Activated naive CD4-positive, alpha-beta T cell (primary cell): ENCODE results near the gene VANGL2.
"Not testable (repeated sequence)": the region's sequence is repeated elsewhere in the genome, so short reads cannot be mapped to it uniquely, and the experiment has no call there.

Experiments
- DNase-seq, 4 experiments: peaks; one replicate each; lab custom pipeline; 2025; lab: John Stamatoyannopoulos, UW

VANGL2 gene

DNA sequence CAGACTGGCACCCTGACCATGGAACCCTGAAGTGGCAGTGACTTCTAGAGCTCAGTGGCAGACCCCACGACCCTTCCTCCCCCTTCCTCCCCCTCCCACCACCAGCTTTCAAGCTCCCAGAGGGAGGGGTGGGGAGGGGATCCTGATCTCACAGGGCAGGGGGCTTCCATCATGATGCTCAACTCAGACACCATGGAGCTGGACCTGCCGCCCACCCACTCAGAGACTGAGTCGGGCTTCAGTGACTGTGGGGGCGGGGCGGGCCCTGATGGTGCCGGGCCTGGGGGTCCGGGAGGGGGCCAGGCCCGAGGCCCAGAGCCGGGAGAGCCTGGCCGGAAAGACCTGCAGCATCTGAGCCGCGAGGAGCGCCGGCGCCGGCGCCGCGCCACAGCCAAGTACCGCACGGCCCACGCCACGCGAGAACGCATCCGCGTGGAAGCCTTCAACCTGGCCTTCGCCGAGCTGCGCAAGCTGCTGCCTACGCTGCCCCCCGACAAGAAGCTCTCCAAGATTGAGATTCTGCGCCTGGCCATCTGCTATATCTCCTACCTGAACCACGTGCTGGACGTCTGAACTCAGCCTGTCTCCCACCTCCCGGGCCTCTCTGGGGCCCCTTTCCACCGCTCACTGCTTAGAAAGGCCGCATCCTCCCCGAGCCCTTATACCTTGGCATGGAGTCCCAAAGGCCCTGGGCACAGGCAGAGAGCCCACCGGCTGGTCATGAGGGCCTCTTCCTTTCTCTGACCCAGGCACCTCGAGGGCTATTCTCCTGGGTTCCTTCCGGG, 29.6 kb upstream of the VANGL2 start:
- no peak for DNase-seq

DNA sequence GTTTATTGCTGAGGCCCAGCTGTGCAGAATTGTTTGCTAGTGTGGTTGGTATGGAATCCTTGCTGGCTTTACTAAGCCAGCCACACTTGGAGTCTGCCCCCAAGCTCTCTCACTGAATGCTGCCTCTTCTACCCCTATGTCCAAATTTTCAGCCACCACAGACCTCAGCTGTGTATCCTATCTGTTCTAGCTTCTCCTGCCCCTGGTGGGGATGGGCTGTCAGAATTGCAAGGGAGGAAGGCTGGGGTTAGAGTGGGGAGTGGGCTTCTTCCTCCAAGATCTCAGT, 29.1 kb upstream of the VANGL2 start:
- no peak for DNase-seq

DNA sequence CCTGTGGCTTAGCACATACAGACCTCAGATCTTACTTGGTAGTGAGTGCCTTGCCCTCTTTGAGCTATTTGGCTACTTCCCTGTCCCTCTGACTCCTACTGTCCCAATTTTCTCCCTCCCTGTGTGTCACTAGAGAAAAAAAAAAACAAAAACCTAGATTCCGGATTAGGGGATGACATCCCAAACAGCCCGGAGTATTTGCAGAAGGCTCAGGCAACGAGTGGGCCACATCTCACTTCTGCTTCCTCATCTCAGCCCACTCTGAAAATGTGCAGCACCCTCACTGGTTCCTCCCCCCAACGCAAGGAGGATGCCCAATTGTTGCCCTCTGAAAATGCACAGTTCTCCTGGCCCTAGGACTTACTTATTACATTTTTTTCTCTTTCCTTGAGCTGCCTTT, 28.6 kb upstream of the VANGL2 start:
- no peak for DNase-seq

DNA sequence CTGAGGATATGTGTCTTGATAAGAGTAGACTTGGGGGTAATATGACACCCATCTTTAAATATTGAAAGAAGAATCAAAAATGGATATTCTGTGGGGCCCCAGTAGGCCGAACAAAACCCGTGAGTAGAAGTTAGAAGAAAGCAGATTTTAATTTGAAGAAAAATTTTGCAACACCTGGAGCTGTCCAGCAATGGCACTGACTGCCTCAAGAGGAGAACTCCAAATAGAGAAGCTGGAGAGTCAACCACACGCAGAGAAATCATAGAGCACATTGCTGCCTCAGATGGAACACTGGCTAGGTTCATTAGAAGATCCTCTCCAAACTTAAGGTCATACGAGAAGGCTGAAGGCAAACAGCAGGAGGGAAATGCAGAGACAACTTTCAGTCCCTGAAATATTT, 26.7 kb upstream of the VANGL2 start:
- DNase-seq: no peak

DNA sequence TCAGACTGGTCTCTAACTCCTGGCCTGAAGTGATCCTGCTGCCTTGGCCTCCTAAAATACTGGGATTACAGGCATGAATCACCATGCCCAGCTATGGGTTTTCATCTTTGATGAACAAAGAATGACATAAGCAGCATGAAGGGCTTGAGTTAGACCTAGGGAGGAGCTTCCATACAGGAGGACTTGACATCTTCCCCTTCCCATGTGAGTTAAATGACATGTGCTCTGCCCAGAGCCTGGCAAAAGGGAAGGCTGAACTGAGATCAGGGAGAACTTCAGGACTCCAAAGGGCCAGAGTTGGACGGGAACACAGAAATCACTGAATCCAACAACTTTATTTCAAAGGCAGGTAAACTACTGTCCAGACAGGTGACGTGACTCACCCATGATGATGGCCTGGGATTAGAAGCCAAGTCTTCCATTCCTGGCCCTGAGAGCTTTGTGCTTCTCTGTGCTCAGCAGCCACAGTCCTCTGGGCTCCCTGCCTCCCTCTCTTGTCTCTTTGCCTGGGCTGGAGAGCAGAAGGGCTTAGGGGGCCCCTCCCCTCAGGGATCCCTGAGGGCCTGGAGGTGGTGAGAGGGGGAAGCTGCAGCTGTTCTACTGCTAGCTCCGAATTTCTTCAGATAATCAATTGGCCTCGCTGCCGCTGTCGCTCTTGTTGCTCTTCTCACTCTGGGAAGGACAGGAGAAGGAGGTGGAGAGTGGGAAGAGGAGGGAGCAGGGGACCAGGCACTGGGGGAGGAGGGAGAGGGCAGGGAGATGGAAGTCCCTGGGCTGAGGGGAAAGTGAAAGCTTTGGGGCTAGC, 25.9 kb upstream of the VANGL2 start:
- DNase-seq: no peak

DNA sequence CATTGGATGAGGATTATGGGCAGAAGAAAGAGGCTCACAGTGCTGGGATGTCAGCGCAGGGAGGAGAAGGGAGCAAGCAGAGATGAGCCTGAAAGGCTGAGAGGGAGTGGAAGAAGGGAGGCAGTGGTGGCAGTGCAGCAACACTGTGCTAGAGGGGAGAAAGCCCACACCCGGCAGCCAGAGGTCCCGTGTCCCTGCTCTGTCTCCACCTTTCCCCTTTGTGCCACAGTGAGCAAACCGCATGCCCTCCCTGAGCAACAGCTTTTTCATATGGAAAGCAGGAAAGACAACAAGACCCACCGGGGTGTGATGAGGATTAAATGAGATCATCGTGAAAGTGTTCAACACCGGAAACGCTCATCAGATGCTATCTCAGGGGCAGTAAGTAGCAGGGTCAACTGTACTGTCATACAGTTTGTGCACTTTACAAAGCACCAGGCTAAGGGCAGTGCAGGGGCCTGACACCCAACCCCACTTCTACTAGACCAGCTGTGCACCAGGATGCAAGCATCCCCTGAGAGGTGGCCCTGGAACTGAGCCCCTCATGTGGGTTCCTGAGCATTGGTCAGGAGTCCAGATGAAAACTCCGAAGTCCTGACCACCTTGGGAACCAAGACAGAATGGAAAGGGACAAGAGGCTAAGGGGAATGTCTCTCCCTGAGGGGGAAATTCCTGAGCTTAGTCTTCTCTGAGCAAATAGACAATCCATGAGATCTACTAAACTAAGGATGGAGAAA, 24.4 kb upstream of the VANGL2 start:
- no peak for DNase-seq

DNA sequence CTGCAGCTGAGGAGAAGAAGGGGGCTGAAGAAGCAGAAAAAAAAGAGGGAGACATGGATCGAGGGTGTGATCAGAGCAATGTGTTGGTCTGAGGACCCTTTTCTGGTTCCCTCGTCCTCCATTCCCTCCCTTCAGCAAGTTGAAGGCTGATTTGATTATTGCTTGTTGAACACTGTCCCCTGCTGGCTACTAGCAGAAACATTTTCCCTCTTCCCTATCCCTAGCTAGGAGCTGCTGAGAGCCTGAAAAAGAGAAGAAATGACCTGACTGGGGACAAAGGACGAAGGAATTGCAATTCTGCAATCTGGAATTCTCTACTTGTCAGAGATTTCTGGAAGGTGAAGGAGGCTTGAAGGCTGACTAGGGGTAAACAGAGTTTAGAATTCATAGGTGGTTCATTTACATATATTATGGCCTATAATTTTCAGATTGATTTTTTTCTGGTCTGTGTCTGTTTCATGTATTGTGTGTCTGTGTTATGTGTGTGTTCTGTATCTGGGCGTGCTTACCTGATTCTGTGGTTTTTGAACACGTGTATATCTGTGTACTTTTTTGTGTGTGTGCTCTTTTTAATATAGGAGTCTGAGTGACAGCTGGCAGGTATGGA, 23.7 kb upstream of the VANGL2 start:
- no peak for DNase-seq

DNA sequence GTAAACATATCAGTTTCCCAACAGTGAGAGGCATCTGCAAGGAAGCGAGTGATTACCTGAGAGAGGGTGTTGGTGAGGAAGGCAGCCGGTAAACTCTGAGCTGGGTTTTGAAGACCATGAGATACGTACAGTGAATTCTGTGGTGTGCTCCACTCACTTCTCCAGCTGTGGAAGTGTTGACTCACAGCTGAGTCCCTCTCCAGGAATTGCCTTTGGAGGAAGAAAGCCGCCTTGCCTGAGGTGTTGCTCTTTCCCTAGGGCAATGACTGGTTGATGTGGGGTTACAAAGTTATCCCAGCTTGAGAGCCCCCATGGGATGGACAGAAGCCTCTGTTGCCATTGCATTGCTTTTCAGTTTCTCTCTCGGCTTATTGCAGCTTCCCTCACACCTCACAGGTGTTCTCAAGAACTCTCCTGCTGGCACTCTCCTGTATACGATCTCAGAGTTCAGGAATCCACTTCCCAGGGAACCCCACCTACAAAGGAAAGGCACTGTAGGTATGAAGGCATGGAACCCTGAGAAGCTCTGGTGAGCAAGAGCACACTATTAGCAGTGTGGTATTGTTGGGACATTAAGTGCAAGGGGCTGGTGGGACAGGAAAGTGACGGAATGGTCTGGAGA, 22.7 kb upstream of the VANGL2 start:
- DNase-seq: no peak

DNA sequence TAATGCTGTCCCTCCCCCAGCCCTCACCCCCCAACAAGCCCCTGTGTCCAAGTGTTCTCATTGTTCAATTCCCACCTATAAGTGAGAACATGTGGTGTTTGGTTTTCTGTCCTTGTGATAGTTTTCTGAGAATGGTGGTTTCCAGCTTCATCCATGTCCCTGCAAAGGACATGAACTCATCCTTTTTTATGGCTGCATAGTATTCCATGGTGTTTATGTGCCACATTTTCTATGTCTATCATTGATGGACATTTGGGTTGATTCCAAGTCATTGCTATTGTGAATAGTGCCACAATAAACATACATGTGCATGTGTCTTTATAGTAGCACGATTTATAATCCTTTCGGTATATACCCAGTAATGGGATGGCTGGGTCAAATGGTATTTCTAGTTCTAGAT, 15.6 kb upstream of the VANGL2 start:
- not testable (repeated sequence) for DNase-seq

DNA sequence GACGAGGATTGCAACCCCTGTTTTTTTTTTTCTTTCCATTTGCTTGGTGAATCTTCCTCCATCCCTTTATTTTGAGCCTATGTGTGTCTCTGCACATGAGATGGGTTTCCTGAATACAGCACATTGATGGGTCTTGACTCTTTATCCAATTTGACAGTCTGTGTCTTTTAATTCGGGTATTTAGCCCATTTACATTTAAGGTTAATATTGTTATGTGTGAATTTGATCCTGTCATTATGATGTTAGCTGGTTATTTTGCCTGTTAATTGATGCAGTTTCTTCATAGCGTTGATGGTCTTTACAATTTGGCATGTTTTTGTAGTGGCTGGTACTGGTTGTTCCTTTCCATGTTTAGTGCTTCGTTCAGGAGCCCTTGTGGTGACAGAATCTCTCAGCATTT, 12.0 kb upstream of the VANGL2 start:
- not testable (repeated sequence) for DNase-seq

DNA sequence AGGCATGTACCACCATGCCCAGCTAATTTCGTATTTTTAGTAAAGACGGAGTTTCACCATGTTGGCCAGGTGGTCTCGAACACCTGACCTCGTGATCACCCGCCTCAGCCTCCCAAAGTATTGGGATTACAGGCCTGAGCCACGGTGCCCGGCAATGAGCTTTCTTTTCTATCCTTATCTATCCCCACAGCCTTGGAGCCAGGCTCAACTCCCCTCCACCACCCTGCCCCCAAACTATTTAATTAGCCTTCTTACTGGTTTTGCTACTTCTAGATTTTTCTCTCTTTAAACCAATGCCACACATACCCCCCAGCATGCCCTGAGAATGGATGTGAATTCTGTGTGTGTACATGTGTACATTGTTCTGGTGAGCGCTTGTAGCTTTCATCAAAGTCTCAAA, 5.7 kb upstream of the VANGL2 start:
- DNase-seq: no peak

DNA sequence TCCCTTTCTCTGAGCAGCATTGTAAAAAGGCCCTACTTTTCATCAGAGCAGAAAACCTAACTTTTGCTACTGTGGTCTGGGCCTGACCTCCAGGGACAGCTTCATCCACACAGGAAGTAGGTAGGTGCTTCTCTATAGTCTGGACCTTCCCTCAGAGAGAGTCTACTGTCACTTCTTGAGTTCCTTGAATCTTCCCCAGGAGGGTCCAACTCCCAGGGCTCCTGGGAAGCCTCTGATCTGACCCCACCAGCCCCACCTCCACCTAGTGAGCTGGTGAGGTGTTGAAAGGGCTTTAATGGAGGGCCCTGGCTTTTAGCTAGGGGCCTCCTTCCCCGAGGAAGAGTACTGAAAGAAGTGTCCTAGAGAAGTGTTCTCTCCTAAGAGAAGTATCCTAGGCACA, 2.7 kb upstream of the VANGL2 start:
- DNase-seq: no peak

DNA sequence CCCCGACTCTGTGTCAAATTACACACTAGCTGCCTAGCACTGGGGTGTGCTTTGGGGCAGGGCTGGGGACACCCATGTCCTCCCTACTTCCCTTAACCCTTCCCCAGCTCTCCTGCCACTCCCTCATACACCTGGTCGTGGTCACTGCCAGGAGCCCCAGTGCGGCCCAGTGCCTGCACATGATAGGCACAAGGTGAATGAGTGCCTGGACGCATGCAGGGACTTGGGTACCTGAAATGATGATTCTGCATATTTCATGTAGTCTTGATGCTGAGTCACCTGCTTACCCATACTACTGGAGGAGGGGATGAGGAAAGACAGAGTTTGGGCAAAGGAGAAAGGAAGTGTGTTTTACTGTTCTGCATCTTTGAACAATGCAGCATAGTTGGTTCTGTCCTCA, 1.5 kb upstream of the VANGL2 start:
- DNase-seq: no peak

DNA sequence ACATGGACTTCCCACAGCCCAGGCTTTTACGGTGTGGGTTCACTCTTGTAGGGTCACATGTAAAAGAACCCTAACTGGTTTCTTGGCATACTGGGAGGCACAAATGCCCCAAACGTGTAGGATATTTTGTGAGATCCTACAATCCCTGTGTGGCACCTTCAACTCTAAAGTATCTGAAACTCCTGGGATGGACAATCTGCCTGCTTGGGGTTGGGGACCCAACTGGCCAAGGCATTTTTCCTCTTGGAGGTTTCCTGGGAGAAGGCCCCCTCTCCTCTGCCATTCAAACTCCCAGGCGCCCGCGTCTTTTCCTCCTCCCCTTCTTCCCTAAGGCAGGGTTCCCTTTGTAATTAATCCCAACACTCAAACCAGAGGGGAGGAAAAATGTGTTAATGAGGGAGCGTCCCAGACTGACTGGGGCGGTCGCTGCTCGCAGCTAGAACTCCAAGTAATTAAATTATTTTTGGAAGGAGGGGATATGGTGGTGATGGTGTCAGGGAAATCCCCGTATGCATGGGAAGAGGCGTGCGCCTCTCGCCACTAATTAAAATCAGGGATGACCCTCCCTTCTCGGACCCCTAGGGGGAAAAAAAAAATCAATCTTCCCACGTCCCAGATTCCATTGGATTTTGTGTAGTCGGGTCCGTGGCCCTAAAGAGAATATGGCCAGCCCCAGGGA, 681 bp upstream of the VANGL2 start:
- DNase-seq: no peak

DNA sequence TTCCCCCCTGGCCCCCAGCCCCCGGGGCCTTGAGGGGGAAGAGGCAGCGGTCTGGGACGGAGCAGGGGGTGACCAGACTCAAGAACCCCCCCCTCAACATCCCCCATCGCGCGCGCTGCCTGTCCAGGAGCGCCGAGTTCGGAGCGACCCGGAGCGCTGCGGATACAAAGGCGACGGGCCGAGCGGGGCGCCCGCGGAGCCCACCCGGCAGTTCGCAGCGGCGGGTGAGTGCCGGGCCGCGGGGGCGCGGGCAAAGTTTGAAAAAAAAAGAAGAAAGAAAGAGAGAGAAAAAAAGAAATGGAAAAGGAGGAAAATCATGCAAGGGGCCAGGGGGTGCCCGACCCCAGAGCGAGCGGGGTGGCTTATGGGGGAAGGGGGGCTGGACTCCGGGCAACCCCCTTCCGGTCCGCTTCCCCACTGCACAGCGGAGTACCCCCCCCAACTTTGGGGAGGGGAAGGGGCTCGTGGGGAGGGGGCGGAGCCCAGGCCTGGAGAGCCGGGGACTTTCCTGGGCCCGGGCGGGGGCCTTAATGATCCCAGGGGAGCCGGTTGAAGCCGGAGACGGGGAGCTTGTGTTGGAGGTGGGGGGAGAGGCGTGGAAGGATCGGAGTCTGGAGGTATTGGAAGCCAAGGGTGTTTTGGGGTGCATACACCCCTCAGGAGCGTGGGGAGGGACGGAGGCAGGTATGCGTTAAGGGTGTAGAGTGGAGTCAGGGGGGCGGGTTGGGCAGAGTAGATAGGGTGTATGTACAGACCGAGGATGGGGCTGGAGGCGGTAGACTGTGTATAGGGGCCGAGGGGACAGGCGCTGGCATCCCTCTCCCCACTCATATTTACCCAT, 502 bp downstream of the VANGL2 start:
- DNase-seq: no peak

DNA sequence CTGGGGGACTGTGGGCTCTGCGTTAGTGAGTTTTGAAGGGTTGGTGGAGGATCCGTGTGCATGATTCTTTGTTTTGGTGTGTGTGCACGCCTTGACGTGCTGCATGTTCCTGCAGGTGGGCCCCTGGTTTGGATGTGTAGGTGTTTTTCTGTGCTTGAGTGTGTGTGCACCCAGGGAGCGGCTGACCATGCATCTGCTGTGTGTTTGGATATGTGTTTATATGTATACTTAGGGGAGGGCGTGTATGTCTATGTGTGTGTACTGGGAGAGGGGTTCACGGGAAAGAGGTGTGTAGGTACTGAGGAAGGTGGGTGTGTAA, 1.1 kb downstream of the VANGL2 start:
- DNase-seq: no peak

DNA sequence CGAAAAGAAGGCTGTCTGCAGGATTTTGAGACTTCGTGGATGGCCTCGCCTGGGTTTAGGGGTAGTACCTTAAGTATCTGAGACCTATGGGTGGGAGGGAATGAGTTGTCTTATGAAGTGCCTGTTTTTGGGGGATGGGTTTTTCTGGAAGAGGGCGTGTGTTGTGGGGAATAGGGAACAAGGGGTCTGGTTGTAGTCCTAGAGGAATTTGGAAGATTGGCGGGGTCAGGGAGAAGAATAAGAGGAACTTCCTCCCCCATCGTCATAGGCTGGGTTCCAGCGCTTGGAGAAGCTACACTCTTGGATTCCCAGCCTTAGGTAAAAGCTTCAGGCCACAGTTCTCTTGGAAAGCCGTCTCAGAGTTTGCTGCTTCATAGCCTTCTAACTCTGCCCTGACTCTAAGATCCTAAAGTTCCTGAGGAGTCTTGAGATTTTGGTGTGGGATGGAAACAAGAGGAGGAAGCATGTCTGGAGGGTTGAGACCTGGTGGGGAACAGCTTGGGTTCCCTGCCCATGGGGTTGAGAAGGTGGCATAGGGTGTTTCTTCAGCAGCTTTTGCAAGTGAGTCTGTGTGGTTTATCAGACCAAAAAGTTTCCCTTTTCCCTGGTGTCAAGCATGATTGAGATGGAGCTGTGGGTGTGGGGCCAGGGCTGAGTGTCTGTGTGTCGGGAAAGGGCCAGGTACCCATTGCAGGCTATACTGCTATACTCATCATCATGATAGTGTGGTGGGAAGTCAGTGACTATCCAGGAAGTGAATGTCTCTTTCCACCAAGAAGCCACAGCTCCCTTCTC, 1.8 kb downstream of the VANGL2 start:
- DNase-seq: no peak

DNA sequence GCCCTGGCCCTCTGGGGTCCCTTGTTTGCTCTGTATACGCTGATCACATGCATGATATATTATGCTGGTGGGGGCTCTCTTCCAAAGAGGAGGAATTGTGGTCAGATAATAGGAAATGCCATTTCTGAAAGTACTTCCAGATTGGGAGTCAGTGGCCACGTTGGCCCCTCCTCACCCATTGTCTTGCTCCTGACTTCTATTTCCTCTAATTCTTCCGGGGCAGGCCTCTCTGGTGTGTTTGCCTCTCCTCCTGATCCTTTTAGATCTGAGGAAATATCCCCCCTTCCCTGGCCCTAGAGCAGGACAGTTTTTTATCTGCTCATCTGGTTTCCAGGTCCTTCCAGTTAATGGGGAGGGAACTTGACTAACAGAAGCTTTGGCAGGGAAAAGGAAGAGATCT, 2.9 kb downstream of the VANGL2 start:
- DNase-seq: no peak

DNA sequence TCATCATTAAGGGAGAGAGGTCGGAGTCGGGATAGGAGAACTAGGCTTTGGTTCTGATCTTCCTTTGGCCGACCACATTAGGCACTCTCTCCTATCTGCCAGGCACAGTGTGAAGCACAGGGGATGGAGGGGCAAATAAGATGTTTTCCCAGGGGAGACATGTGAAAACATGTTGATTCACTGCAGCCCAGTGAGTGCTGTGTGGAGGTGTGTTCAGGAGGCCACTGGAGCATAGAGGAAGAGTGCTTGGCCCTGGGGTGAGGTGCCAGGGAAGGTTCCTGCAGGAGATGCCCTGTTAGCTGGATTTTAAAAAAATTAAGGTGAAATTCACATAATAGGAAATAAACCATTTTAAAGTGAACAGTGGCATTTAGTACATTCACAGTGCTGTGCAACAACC, 3.7 kb downstream of the VANGL2 start:
- DNase-seq: no peak

DNA sequence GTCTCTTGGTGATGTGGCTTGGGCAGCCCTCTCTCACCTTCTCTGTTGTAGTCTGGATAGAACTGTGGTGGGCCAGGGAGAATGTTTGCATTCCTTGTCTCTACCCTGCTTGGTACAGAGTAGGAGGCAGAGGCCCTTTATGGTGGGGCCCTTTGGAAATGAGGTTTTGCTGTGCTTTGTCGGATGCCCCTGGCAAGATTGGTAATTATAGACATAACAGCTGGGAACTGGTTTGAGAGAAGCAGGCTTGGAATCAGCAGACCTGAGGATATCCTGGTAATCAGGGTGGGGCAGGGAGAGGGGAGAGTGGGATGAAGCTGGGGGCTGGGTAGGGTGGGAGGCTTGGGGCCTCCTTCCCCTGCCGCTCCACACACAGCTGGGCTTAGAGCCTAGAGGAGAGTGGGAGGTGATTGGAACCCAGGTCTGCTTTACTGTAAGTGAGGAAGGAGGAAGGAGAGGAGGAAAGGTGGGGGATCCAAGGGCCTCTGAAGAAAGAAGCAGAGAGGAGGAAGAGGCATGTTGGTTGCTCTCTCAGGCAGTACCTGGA, 5.0 kb downstream of the VANGL2 start:
- no peak for DNase-seq
